Adrenal gland (tissue), 12 donors: ENCODE data around the gene ZNF619. TPM values are rescaled to one million over a fixed set of nuclear protein-coding genes. Genes with fewer than 3 reads are reported as not detected.
"Not testable (repeated sequence)": the region's sequence is repeated elsewhere in the genome, so short reads cannot be mapped to it uniquely, and the experiment has no call there.

ENCODE experiments used
- DNase-seq, 7 donors: peaks; one replicate each; pipeline ENCODE4 v3.0.0-alpha.2; 2019 to 2020
- H3K27ac ChIP-seq, 5 donors: fragments of 200-600 bp; sonication (generic) in 4 of 5; 1 replicate in 3 of 5; 2 replicates in 2 of 5; pipeline versions ENCODE4 v1.5.1 to v1.8.0; 2016 to 2020; ENCODE audit warnings: mild to moderate bottlenecking in 1 of 5
- H3K27me3 ChIP-seq: fragments of 200-600 bp; 2 replicates; pipeline ENCODE4 v1.8.0; 2021
- H3K36me3 ChIP-seq, 2 donors: fragments of 200-600 bp; replicated peaks in 1 of 2; 1 replicate in 1 of 2; 2 replicates in 1 of 2; pipeline versions ENCODE4 v1.5.1 to v1.8.0; 2018 to 2022
- H3K4me1 ChIP-seq, 2 donors: fragments of 200-600 bp; replicated peaks in 1 of 2; 1 replicate in 1 of 2; 2 replicates in 1 of 2; pipeline versions ENCODE4 v1.5.1 to v1.8.0; 2018 to 2021
- H3K4me3 ChIP-seq, 4 donors: fragments of 200-600 bp; sonication (generic) in 3 of 4; one replicate each; pipeline ENCODE4 v1.5.1; 2016 to 2018
- H3K9me3 ChIP-seq, 3 donors: fragments of 200-600 bp; sonication (generic) in 1 of 3; replicated peaks in 1 of 3; 1 replicate in 2 of 3; 2 replicates in 1 of 3; pipeline versions ENCODE4 v1.5.1 to v1.8.0; 2016 to 2021
- POLR2A ChIP-seq, 2 donors: fragments of 450-650 bp; IDR thresholded peaks; one replicate each; pipeline ENCODE4 v1.6.1; 2017; ENCODE audit warnings: antibody characterized with exemption in 2 of 2, mild to moderate bottlenecking in 2 of 2, moderate library complexity in 1 of 2
- WGBS, 4 donors: extraction: QIAGEN DNeasy Blood & Tissue Kit in 2 of 4; methylation state at CpG; one replicate each; pipeline versions ENCODE4 v1.1.5 to v1.1.7; 2013 to 2017; 5-methylcytosine and 5-hydroxymethylcytosine counted together
- intact Hi-C, 2 donors: fragments of 100-400 bp; cut with DNase I; formaldehyde crosslinking; loops; one replicate each; pipeline versions ENCODE4 v1.14.1 to v1.15.0; 2022 to 2023
- polyA plus RNA-seq, 3 donors: library from polyadenylated mRNA; stranded (reverse); fragments of 200-250 nt in 2 of 3; fragments of 350-450 nt in 1 of 3; fragmentation: Illumina TruSeq in 1 of 3; extraction: RNeasy Lipid Tissue Mini Kit (QIAGEN cat#74804) in 1 of 3; gene quantifications; one replicate each; pipeline ENCODE4 v1.2.3, GENCODE V29; 2013 to 2014
- total RNA-seq, 9 donors: library from RNA; depleted of rRNA in 4 of 9; stranded (reverse); fragments of >200 nt in 4 of 9; fragments of 120-200 nt in 1 of 9; fragmentation: NEBNext Ultra II Directional in 1 of 9; extraction: Animal tissue kit (Norgen Biotek cat#: 25700) in 1 of 9; gene quantifications; one replicate each; pipeline versions ENCODE4 v1.1.0 to v1.2.4, GENCODE V29; 2013 to 2023
- TF ChIP-seq, protein P1 (sequence below), 6 experiments: fragments of 450-650 bp in 4 of 6; fragments of 200-600 bp in 2 of 6; sonication (generic) in 1 of 6; IDR thresholded peaks; 1 replicate in 5 of 6; 2 replicates in 1 of 6; pipeline versions ENCODE4 v1.5.1 to v1.8.0; 2016 to 2021; ENCODE audit warnings: antibody characterized with exemption in 6 of 6, mild to moderate bottlenecking in 2 of 6, moderate library complexity in 1 of 6
- donor health status: healthy with polysubstance abuse.
- donor health status: Bipolar disorder and iron deficiency.
- donor health status: DM: yes; HTN: yes; CAD: no.
- donor health status: DM: no; HTN: no; CAD: no.
- donor health status: DM: no; HTN: no; CAD: no.
- donor health status: DM: yes; HTN: yes; CAD: no.

The ZNF619 gene
- total and polyA plus RNA-seq, 12 donors = 0.77 to 11.0 (median 5.7) TPM

GRCh38 chr3:40461161-40461560, 15.8 kb upstream of the ZNF619 start:
- 72 to 79% (median 75%) methylated on average over 3 of the region's 3 CpGs for WGBS, 4 donors
- TF ChIP-seq, protein P1, sequence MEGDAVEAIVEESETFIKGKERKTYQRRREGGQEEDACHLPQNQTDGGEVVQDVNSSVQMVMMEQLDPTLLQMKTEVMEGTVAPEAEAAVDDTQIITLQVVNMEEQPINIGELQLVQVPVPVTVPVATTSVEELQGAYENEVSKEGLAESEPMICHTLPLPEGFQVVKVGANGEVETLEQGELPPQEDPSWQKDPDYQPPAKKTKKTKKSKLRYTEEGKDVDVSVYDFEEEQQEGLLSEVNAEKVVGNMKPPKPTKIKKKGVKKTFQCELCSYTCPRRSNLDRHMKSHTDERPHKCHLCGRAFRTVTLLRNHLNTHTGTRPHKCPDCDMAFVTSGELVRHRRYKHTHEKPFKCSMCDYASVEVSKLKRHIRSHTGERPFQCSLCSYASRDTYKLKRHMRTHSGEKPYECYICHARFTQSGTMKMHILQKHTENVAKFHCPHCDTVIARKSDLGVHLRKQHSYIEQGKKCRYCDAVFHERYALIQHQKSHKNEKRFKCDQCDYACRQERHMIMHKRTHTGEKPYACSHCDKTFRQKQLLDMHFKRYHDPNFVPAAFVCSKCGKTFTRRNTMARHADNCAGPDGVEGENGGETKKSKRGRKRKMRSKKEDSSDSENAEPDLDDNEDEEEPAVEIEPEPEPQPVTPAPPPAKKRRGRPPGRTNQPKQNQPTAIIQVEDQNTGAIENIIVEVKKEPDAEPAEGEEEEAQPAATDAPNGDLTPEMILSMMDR (IDR thresholded peaks at IDR 0.05) = no peak
- no peak for TF ChIP-seq POLR2A (IDR thresholded peaks at IDR 0.05)
- peaks cover 8 to 21% of the 10 kb centered on the region in 2 donors for H3K4me1 ChIP-seq
- H3K4me3 ChIP-seq = no peak overlapping the region
- intact Hi-C loops = no loop called here
- H3K36me3 ChIP-seq = peaks cover 0 to 69% of the 10 kb centered on the region in 2 donors
- DNase-seq = no peak
- H3K27ac ChIP-seq = no peak overlapping the region
- no peaks in the 10 kb centered on the region for H3K9me3 ChIP-seq
- H3K27me3 ChIP-seq = no peaks in the 10 kb centered on the region

GRCh38 chr3:40462838-40463237, 14.1 kb upstream of the ZNF619 start:
- DNase-seq, H3K9me3 ChIP-seq, H3K4me3 ChIP-seq, intact Hi-C loops, H3K27ac ChIP-seq, H3K27me3 ChIP-seq: not testable (repeated sequence)
- 91 to 98% (median 95%) methylated on average over 7 of the region's 7 CpGs for WGBS, 4 donors
- Histone ChIP-seq H3K36me3 (peaks cover 0 to 69% of the 10 kb centered on the region in 2 donors), H3K4me1 (peaks cover 5 to 15% of the 10 kb centered on the region in 2 donors)

GRCh38 chr3:40463579-40463978, 13.3 kb upstream of the ZNF619 start:
- intact Hi-C loops = no loop called here
- H3K4me1 ChIP-seq = peaks cover 0 to 8% of the 10 kb centered on the region in 2 donors
- H3K27me3 ChIP-seq = no peaks in the 10 kb centered on the region
- WGBS, 4 donors = 93 to 97% (median 94%) methylated on average over 2 of the region's 2 CpGs
- peaks cover 0 to 64% of the 10 kb centered on the region in 2 donors for H3K36me3 ChIP-seq
- no peaks in the 10 kb centered on the region for H3K9me3 ChIP-seq
- no peak overlapping the region for H3K27ac ChIP-seq
- no peak for TF ChIP-seq POLR2A (IDR thresholded peaks at IDR 0.05)
- TF ChIP-seq, protein P1 (IDR thresholded peaks at IDR 0.05) = no peak
- DNase-seq = no peak
- H3K4me3 ChIP-seq = no peak overlapping the region

DNA sequence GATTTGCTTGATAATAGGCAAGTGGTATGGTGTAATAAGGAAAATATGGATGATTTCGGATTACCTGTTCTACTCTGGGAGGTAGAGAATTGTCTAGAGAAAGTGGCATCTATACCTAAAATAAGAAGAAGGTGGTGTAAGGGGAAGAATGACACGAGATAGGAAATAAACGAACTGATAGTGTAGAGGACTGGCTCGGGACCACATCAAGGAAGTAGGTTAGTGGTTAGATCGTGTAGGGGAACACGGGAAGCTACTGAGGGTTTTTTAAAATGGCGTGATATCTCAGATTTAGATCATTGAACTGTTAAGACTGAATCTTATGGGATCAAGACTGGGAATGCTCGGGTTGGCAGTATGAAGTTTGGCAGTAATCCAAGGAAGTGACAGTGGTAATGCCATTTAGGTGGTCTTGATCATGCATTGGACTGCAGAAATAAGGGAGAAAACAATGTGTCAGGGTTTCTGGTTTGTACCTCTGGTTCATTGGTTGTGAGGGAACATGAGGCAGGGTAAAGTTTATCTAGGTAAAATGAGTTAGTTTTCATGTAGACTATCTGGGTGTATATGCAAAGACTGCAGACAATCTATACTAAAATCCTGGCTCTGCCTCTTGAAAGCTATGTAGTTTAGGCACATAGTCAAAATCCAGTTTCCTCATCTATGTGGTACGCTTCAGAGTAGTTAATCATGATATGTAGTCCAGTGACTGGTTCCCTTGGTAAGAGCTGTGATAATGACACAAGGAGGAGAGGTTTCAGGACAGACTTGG, 12.4 kb upstream of the ZNF619 start:
- no peak overlapping the region for H3K4me3 ChIP-seq
- H3K36me3 ChIP-seq = peaks cover 0 to 54% of the 10 kb centered on the region in 2 donors
- WGBS, 4 donors = 69 to 89% (median 79%) methylated on average over 8 to 9 of the region's 9 CpGs
- no peak for DNase-seq
- TF ChIP-seq POLR2A (IDR thresholded peaks at IDR 0.05) = no peak
- TF ChIP-seq, protein P1 (IDR thresholded peaks at IDR 0.05) = no peak
- intact Hi-C loops = no loop called here
- H3K9me3 ChIP-seq = no peaks in the 10 kb centered on the region
- H3K27ac ChIP-seq = no peak overlapping the region
- H3K27me3 ChIP-seq = no peaks in the 10 kb centered on the region
- H3K4me1 ChIP-seq = no peaks in the 10 kb centered on the region

DNA sequence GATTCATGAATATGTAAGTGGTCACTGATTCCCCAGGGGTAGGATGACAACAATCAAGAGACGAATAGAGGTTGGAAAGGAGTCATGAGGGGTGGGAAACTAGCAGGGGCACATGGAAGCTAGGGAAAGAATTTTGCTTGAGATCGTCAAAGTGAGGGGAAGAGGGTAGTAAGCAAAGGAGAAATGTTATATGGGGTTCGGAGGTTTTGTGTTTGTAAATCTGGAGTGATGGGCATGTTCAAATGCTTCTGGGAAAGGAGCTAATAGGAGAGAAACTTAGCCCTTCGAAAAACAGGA, 11.9 kb upstream of the ZNF619 start:
- TF ChIP-seq, protein P1 (IDR thresholded peaks at IDR 0.05) = no peak
- Histone ChIP-seq H3K4me1 (no peaks in the 10 kb centered on the region), H3K27ac (no peak overlapping the region), H3K36me3 (peaks cover 0 to 49% of the 10 kb centered on the region in 2 donors), H3K27me3 (no peaks in the 10 kb centered on the region), H3K4me3 (no peak overlapping the region), H3K9me3 (no peaks in the 10 kb centered on the region)
- 78 to 86% (median 83%) methylated on average over 4 of the region's 4 CpGs for WGBS, 4 donors
- DNase-seq = no peak
- intact Hi-C loops = no loop called here
